ENCODE measurements around the gene FAM171A1. TPM values are rescaled to one million over a fixed set of nuclear protein-coding genes. Genes with fewer than 3 reads are reported as not detected.
A peak's percentile ranks its signal among the peaks of the same experiment; 100 is the strongest.

Gene FAM171A1
- total RNA-seq, 1 experiment from 2014 or later = 1.0 TPM

GRCh38 chr10:15168786-15169554 lies 202.1 kb downstream of the FAM171A1 start:
- Mint-ChIP-seq H3K27me3 (ENCODE audit: unreplicated experiment) (no peaks in the 10 kb centered on the region), H3K27ac (ENCODE audit: unreplicated experiment) (peak overlapping the region; percentile 69), H3K36me3 (ENCODE audit: insufficient read depth, unreplicated experiment) (peaks cover 15% of the 10 kb centered on the region), H3K4me1 (ENCODE audit: low read depth, unreplicated experiment) (peaks cover 36% of the 10 kb centered on the region), H3K9me3 (ENCODE audit: low read depth, unreplicated experiment) (no peaks in the 10 kb centered on the region), H3K4me3 (ENCODE audit: low read depth, unreplicated experiment) (peak overlapping the region; percentile 99)
- BruUV-seq (replicated peaks) = no TSS peak
- intact Hi-C loops (cut with micrococcal nuclease; ENCODE audit: unreplicated experiment) = no loop called here
- CTCF ChIA-PET = interaction anchor here (0.5 to 1.1 kb wide), 7 partner anchors 9 to 1819 kb away, joined by 3 to 6 read pairs (median 5); no protein-coding TSS in a partner anchor
- TF ChIP-seq CTCF (IDR thresholded peaks at IDR 0.05; ENCODE audit: unreplicated experiment) = no peak
- peak; percentile 95 for DNase-seq

GRCh38 chr10:15168291-15168785 lies 202.8 kb downstream of the FAM171A1 start, which contains the start of gene NMT2:
TSS of gene NMT2 (minus strand) at chr10:15168693. CDS start at chr10:15168612, 81 bp downstream.
- CTCF ChIA-PET = interaction anchor here (0.5 to 1.3 kb wide), 7 partner anchors 10 to 1818 kb away, joined by 3 to 6 read pairs (median 5); partner anchors contain the start of gene DCLRE1C
- Mint-ChIP-seq H3K4me3 (ENCODE audit: low read depth, unreplicated experiment) (peak within 1 kb of the TSS; percentile 99), H3K27ac (ENCODE audit: unreplicated experiment) (peak within 1 kb of the TSS; percentile 69), H3K27me3 (ENCODE audit: unreplicated experiment) (no peaks in the 10 kb centered on the region), H3K36me3 (ENCODE audit: insufficient read depth, unreplicated experiment) (peaks cover 15% of the 10 kb centered on the region), H3K4me1 (ENCODE audit: low read depth, unreplicated experiment) (peaks cover 35% of the 10 kb centered on the region), H3K9me3 (ENCODE audit: low read depth, unreplicated experiment) (no peaks in the 10 kb centered on the region)
- TF ChIP-seq CTCF (IDR thresholded peaks at IDR 0.05; ENCODE audit: unreplicated experiment) = no peak
- BruUV-seq (replicated peaks) = no TSS peak
- intact Hi-C loops (cut with micrococcal nuclease; ENCODE audit: unreplicated experiment) = no loop called here
- DNase-seq = peak; percentile 88

- BruUV-seq (replicated peaks) = no TSS peak
These were observed 203.4 kb downstream of the FAM171A1 start for GRCh38 chr10:15167411-15168290.

More at GRCh38 chr10:15167411-15168290, 203.4 kb downstream of the FAM171A1 start:
- TF ChIP-seq CTCF (IDR thresholded peaks at IDR 0.05; ENCODE audit: unreplicated experiment) = peak; percentile 54
- peak overlapping the region; percentile 69 for H3K27ac Mint-ChIP-seq (ENCODE audit: unreplicated experiment)
- intact Hi-C loops (cut with micrococcal nuclease; ENCODE audit: unreplicated experiment) = no loop called here
- DNase-seq = peak; percentile 71
- CTCF ChIA-PET = interaction anchor here (1.1 to 1.3 kb wide), 3 partner anchors 13 to 214 kb away, joined by 3 to 5 read pairs (median 4); partner anchors contain the start of gene DCLRE1C
- H3K9me3 Mint-ChIP-seq (ENCODE audit: low read depth, unreplicated experiment) = no peaks in the 10 kb centered on the region
- H3K4me1 Mint-ChIP-seq (ENCODE audit: low read depth, unreplicated experiment) = peaks cover 35% of the 10 kb centered on the region
- peak overlapping the region; percentile 99 for H3K4me3 Mint-ChIP-seq (ENCODE audit: low read depth, unreplicated experiment)
- H3K36me3 Mint-ChIP-seq (ENCODE audit: insufficient read depth, unreplicated experiment) = peaks cover 15% of the 10 kb centered on the region
- no peaks in the 10 kb centered on the region for H3K27me3 Mint-ChIP-seq (ENCODE audit: unreplicated experiment)

Data from Calu3 (cell line).